ENCODE measurements around the gene PTPN13.
"Not testable (repeated sequence)": the region's sequence is repeated elsewhere in the genome, so short reads cannot be mapped to it uniquely, and the experiment has no call there.

Gene PTPN13

GRCh38 chr4:86652332-86652932 lies 58.3 kb downstream of the PTPN13 start:
- TF ChIP-seq, protein P1, sequence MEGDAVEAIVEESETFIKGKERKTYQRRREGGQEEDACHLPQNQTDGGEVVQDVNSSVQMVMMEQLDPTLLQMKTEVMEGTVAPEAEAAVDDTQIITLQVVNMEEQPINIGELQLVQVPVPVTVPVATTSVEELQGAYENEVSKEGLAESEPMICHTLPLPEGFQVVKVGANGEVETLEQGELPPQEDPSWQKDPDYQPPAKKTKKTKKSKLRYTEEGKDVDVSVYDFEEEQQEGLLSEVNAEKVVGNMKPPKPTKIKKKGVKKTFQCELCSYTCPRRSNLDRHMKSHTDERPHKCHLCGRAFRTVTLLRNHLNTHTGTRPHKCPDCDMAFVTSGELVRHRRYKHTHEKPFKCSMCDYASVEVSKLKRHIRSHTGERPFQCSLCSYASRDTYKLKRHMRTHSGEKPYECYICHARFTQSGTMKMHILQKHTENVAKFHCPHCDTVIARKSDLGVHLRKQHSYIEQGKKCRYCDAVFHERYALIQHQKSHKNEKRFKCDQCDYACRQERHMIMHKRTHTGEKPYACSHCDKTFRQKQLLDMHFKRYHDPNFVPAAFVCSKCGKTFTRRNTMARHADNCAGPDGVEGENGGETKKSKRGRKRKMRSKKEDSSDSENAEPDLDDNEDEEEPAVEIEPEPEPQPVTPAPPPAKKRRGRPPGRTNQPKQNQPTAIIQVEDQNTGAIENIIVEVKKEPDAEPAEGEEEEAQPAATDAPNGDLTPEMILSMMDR (IDR thresholded peaks at IDR 0.05): no peak

GRCh38 chr4:86653237-86653865 lies 59.2 kb downstream of the PTPN13 start:
- Histone ChIP-seq H3K9me3 (ENCODE audit: control insufficient read depth, low read length) (peaks cover 4% of the 10 kb centered on the region), H3K79me2 (no peaks in the 10 kb centered on the region)
- TF ChIP-seq, protein P1 (IDR thresholded peaks at IDR 0.05): no peak

More at GRCh38 chr4:86652332-86652932, 58.3 kb downstream of the PTPN13 start:
- peaks cover 4% of the 10 kb centered on the region for H3K9me3 ChIP-seq (ENCODE audit: control insufficient read depth, low read length)
- H3K4me2 ChIP-seq (ENCODE audit: low read length): no peak overlapping the region
- H3K4me3 ChIP-seq (ENCODE audit: low read depth, low read length): no peak overlapping the region
- no peak overlapping the region for H3K9ac ChIP-seq
- no peak overlapping the region for H3K27ac ChIP-seq
- H3K79me2 ChIP-seq: no peaks in the 10 kb centered on the region
- no peaks in the 10 kb centered on the region for H3K27me3 ChIP-seq (ENCODE audit: control insufficient read depth, insufficient read depth, low read length)
- no peaks in the 10 kb centered on the region for H3K4me1 ChIP-seq
- no peak overlapping the region for H2AFZ ChIP-seq
- H3K36me3 ChIP-seq (ENCODE audit: control insufficient read depth, insufficient read depth, low read length): no peaks in the 10 kb centered on the region

GRCh38 chr4:86656781-86657180 lies 62.7 kb downstream of the PTPN13 start:
- H2AFZ ChIP-seq; H3K4me3 ChIP-seq (ENCODE audit: low read depth, low read length); H3K9me3 ChIP-seq (ENCODE audit: control insufficient read depth, low read length): not testable (repeated sequence)

More at GRCh38 chr4:86653237-86653865, 59.2 kb downstream of the PTPN13 start:
- Histone ChIP-seq H3K4me3 (ENCODE audit: low read depth, low read length) (no peak overlapping the region), H3K27ac (no peak overlapping the region), H3K4me1 (no peaks in the 10 kb centered on the region), H3K9ac (no peak overlapping the region), H3K4me2 (ENCODE audit: low read length) (no peak overlapping the region), H2AFZ (no peak overlapping the region), H3K27me3 (ENCODE audit: control insufficient read depth, insufficient read depth, low read length) (no peaks in the 10 kb centered on the region), H3K36me3 (ENCODE audit: control insufficient read depth, insufficient read depth, low read length) (no peaks in the 10 kb centered on the region)

GRCh38 chr4:86657382-86657781 lies 63.3 kb downstream of the PTPN13 start:
- H3K36me3 ChIP-seq (ENCODE audit: control insufficient read depth, insufficient read depth, low read length): no peaks in the 10 kb centered on the region
- no peaks in the 10 kb centered on the region for H3K27me3 ChIP-seq (ENCODE audit: control insufficient read depth, insufficient read depth, low read length)
- no peak overlapping the region for H3K27ac ChIP-seq
- H3K9ac ChIP-seq: no peak overlapping the region
- H3K4me1 ChIP-seq: no peaks in the 10 kb centered on the region
- no peaks in the 10 kb centered on the region for H3K79me2 ChIP-seq
- no peaks in the 10 kb centered on the region for H3K9me3 ChIP-seq (ENCODE audit: control insufficient read depth, low read length)
- TF ChIP-seq, protein P1 (IDR thresholded peaks at IDR 0.05): no peak
- H3K4me3 ChIP-seq (ENCODE audit: low read depth, low read length): no peak overlapping the region
- H3K4me2 ChIP-seq (ENCODE audit: low read length): no peak overlapping the region
- no peak overlapping the region for H2AFZ ChIP-seq

More at GRCh38 chr4:86656781-86657180, 62.7 kb downstream of the PTPN13 start:
- not testable (repeated sequence) for H3K4me1 ChIP-seq; H3K79me2 ChIP-seq; H3K4me2 ChIP-seq (ENCODE audit: low read length); H3K9ac ChIP-seq; H3K27ac ChIP-seq; H3K36me3 ChIP-seq (ENCODE audit: control insufficient read depth, insufficient read depth, low read length); H3K27me3 ChIP-seq (ENCODE audit: control insufficient read depth, insufficient read depth, low read length)

- Histone ChIP-seq H3K36me3 (ENCODE audit: control insufficient read depth, insufficient read depth, low read length) (no peaks in the 10 kb centered on the region), H3K4me3 (ENCODE audit: low read depth, low read length) (no peak overlapping the region), H3K4me1 (no peaks in the 10 kb centered on the region), H3K79me2 (no peaks in the 10 kb centered on the region), H3K27me3 (ENCODE audit: control insufficient read depth, insufficient read depth, low read length) (no peaks in the 10 kb centered on the region), H3K27ac (no peak overlapping the region), H2AFZ (no peak overlapping the region), H3K4me2 (ENCODE audit: low read length) (no peak overlapping the region), H3K9me3 (ENCODE audit: control insufficient read depth, low read length) (no peaks in the 10 kb centered on the region), H3K9ac (no peak overlapping the region)
- TF ChIP-seq, protein P1 (IDR thresholded peaks at IDR 0.05): no peak
These were observed 63.8 kb downstream of the PTPN13 start for GRCh38 chr4:86657910-86658309.
